Ovary (tissue), 3 donors: ENCODE results near the gene CPLX3.

Experiments
- EP300 ChIP-seq: sonication (generic); formaldehyde crosslinking; IDR thresholded peaks from one replicate; pipeline ENCODE4 v1.6.1; 2017; ENCODE audit warnings: antibody characterized with exemption
- TF ChIP-seq, protein P1 (sequence below), 3 donors: fragments of 450-650 bp in 2 of 3; fragments of 200-600 bp in 1 of 3; IDR thresholded peaks; one replicate each; pipeline versions ENCODE4 v1.5.1 to v1.8.0; 2016 to 2022; ENCODE audit warnings: antibody characterized with exemption in 3 of 3, mild to moderate bottlenecking in 1 of 3
- donor health status: DM: no; HTN: no; CAD: no.

DNA sequence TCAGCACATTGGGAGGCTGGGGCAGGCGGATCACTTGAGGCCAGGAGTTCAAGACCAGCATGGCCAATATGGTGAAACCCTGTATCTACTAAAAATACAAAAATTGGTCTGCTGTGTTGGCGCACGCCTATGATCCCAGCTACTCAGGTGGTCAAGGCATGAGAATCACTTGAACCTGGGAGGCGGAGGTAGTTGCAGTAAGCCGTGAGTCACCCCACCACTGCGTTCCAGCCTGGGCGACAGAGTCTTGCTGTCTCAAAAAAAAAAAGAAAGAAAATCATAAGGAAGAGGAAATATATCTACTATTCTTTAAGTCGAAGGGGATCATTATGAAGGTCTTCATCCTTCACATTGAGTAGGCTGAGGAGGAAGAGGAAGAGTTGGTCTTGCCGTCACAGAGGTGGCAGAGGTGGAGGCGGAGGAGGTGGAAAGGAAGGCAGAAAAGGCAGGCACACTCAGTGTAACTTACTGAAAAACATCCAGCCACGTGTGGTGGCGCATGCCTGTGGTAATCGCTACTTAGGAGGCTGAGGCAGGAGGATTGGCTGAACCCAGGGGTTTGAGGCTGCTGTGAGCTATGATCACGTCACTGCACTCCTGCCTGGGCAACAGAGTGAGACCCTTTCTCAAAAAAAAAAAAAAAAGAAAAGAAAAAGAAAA, 30.3 kb upstream of the CPLX3 start:
- TF ChIP-seq, protein P1, sequence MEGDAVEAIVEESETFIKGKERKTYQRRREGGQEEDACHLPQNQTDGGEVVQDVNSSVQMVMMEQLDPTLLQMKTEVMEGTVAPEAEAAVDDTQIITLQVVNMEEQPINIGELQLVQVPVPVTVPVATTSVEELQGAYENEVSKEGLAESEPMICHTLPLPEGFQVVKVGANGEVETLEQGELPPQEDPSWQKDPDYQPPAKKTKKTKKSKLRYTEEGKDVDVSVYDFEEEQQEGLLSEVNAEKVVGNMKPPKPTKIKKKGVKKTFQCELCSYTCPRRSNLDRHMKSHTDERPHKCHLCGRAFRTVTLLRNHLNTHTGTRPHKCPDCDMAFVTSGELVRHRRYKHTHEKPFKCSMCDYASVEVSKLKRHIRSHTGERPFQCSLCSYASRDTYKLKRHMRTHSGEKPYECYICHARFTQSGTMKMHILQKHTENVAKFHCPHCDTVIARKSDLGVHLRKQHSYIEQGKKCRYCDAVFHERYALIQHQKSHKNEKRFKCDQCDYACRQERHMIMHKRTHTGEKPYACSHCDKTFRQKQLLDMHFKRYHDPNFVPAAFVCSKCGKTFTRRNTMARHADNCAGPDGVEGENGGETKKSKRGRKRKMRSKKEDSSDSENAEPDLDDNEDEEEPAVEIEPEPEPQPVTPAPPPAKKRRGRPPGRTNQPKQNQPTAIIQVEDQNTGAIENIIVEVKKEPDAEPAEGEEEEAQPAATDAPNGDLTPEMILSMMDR (IDR thresholded peaks at IDR 0.05), result no peak
- no peak for TF ChIP-seq EP300
